Measurements from ENCODE around the gene ZNF574. TPM values are rescaled to one million over a fixed set of nuclear protein-coding genes. Genes with fewer than 3 reads are reported as not detected.

ZNF574 gene
- total RNA-seq, 1 experiment from 2014 or later: 24.6 TPM

- intact Hi-C loops (cut with micrococcal nuclease): no loop called here
- TF ChIP-seq, protein P1, sequence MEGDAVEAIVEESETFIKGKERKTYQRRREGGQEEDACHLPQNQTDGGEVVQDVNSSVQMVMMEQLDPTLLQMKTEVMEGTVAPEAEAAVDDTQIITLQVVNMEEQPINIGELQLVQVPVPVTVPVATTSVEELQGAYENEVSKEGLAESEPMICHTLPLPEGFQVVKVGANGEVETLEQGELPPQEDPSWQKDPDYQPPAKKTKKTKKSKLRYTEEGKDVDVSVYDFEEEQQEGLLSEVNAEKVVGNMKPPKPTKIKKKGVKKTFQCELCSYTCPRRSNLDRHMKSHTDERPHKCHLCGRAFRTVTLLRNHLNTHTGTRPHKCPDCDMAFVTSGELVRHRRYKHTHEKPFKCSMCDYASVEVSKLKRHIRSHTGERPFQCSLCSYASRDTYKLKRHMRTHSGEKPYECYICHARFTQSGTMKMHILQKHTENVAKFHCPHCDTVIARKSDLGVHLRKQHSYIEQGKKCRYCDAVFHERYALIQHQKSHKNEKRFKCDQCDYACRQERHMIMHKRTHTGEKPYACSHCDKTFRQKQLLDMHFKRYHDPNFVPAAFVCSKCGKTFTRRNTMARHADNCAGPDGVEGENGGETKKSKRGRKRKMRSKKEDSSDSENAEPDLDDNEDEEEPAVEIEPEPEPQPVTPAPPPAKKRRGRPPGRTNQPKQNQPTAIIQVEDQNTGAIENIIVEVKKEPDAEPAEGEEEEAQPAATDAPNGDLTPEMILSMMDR (IDR thresholded peaks at IDR 0.05 in 2 of 3, conservative IDR thresholded peaks at IDR 0.05 in 1 of 3; ENCODE audit: borderline replicate concordance in 1 of 3, insufficient read depth in 1 of 3, low read depth in 2 of 3, low read length in 2 of 3): no peak
- TF ChIP-seq CEBPB (IDR thresholded peaks at IDR 0.05; ENCODE audit: low read depth): no peak
- CTCF ChIA-PET: interaction anchor here (2.8 kb wide), 1 partner anchor 11 kb away, joined by 16 read pairs; no protein-coding TSS in a partner anchor
- no peak overlapping the region for H3K4me3 ChIP-seq (replicated peaks in 1 of 2; ENCODE audit: low read depth in 1 of 2, low read length in 2 of 2)
- RAD21 ChIA-PET (ENCODE audit: low non-redundant PET in 1 of 2, low total read pairs in 2 of 2, uncharacterized antibody in 2 of 2, unreplicated experiment in 2 of 2): no interaction called here
- H3K79me2 ChIP-seq (ENCODE audit: insufficient read depth, low read length): no peaks in the 10 kb centered on the region
- H3K36me3 ChIP-seq (ENCODE audit: control insufficient read depth in 1 of 2, insufficient read depth in 2 of 2, low read length in 2 of 2): no peaks in the 10 kb centered on the region
- no peak overlapping the region for H2AFZ ChIP-seq (ENCODE audit: low read depth, low read length, poor library complexity, severe bottlenecking)
- H3K27me3 ChIP-seq (ENCODE audit: insufficient read depth, low read length): no peaks in the 10 kb centered on the region
- ATAC-seq: no peak
- no peaks in the 10 kb centered on the region for H3K9me2 ChIP-seq (ENCODE audit: insufficient read depth)
- H3K27ac ChIP-seq (ENCODE audit: low read depth, low read length): no peak overlapping the region
- no peaks in the 10 kb centered on the region for H3K9me3 ChIP-seq (ENCODE audit: control insufficient read depth in 1 of 2, insufficient read depth in 1 of 2, low read depth in 1 of 2, low read length in 2 of 2)
- POLR2A ChIA-PET: no interaction called here
- no peak overlapping the region for H3K9ac ChIP-seq (ENCODE audit: low read length)
- BruUV-seq (replicated peaks): no TSS peak
- no peaks in the 10 kb centered on the region for H3K4me1 ChIP-seq (ENCODE audit: control insufficient read depth in 1 of 2, insufficient read depth in 2 of 2, low read length in 2 of 2)
- H3K4me2 ChIP-seq (ENCODE audit: low read length): no peak overlapping the region
- no peaks in the 10 kb centered on the region for H4K20me1 ChIP-seq (ENCODE audit: insufficient read depth)
- DNase-seq (ENCODE audit: low read depth, low spot score): no peak
Measured at GRCh38 chr19:42045575-42045974, 30.4 kb upstream of the ZNF574 start.

- ATAC-seq (no peak), DNase-seq (ENCODE audit: low read depth, low spot score) (no peak)
- no peak overlapping the region for H3K4me2 ChIP-seq (ENCODE audit: low read length)
- H3K4me1 ChIP-seq (ENCODE audit: control insufficient read depth in 1 of 2, insufficient read depth in 2 of 2, low read length in 2 of 2): peaks cover 5 to 19% of the 10 kb centered on the region in 2 experiments; a peak in 2 of 4 replicates
- TF ChIP-seq MAX (IDR thresholded peaks at IDR 0.05): no peak
- TF ChIP-seq REST (IDR thresholded peaks at IDR 0.05; ENCODE audit: low read depth): no peak
- TF ChIP-seq POLR2A (IDR thresholded peaks at IDR 0.05; ENCODE audit: borderline replicate concordance, extremely low read depth, insufficient read depth, insufficient read length): no peak
- TF ChIP-seq ELF1 (IDR thresholded peaks at IDR 0.05; ENCODE audit: borderline replicate concordance, low read depth): no peak
- intact Hi-C loops (cut with micrococcal nuclease): no loop called here
- H3K9me3 ChIP-seq (ENCODE audit: control insufficient read depth in 1 of 2, insufficient read depth in 1 of 2, low read depth in 1 of 2, low read length in 2 of 2): no peaks in the 10 kb centered on the region
- no peak overlapping the region for H3K27ac ChIP-seq (ENCODE audit: low read depth, low read length)
- no peaks in the 10 kb centered on the region for H3K27me3 ChIP-seq (ENCODE audit: insufficient read depth, low read length)
- H2AFZ ChIP-seq (ENCODE audit: low read depth, low read length, poor library complexity, severe bottlenecking): no peak overlapping the region
- no peak overlapping the region for H3K9ac ChIP-seq (ENCODE audit: low read length)
- H3K9me2 ChIP-seq (ENCODE audit: insufficient read depth): no peaks in the 10 kb centered on the region
- no peaks in the 10 kb centered on the region for H3K36me3 ChIP-seq (ENCODE audit: control insufficient read depth in 1 of 2, insufficient read depth in 2 of 2, low read length in 2 of 2)
- no TSS peak for BruUV-seq (replicated peaks)
- no peaks in the 10 kb centered on the region for H3K79me2 ChIP-seq (ENCODE audit: insufficient read depth, low read length)
- ChIA-PET POLR2A (no interaction called here), RAD21 (ENCODE audit: low non-redundant PET in 1 of 2, low total read pairs in 2 of 2, uncharacterized antibody in 2 of 2, unreplicated experiment in 2 of 2) (no interaction called here), CTCF (interaction anchor here (1.5 kb wide), 1 partner anchor 14 kb away, joined by 6 read pairs; no protein-coding TSS in a partner anchor)
- no peak overlapping the region for H3K4me3 ChIP-seq (replicated peaks in 1 of 2; ENCODE audit: low read depth in 1 of 2, low read length in 2 of 2)
- H4K20me1 ChIP-seq (ENCODE audit: insufficient read depth): no peaks in the 10 kb centered on the region
Measured at GRCh38 chr19:42048992-42049391, 27.0 kb upstream of the ZNF574 start.

Data from HCT116 (cell line).